GM18498 (cell line): ENCODE data around the gene VTI1B.
"Not testable (repeated sequence)": the region's sequence is repeated elsewhere in the genome, so short reads cannot be mapped to it uniquely, and the experiment has no call there.

Experiments used
- ATAC-seq: cut with Tn5 transposase; IDR thresholded peaks from one replicate; pipeline ENCODE4 v1.9.1; 2021; ENCODE audit warnings: mild to moderate bottlenecking, moderate library complexity; ENCODE audit not compliant: unreplicated experiment

VTI1B gene, protein sequence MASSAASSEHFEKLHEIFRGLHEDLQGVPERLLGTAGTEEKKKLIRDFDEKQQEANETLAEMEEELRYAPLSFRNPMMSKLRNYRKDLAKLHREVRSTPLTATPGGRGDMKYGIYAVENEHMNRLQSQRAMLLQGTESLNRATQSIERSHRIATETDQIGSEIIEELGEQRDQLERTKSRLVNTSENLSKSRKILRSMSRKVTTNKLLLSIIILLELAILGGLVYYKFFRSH

DNA sequence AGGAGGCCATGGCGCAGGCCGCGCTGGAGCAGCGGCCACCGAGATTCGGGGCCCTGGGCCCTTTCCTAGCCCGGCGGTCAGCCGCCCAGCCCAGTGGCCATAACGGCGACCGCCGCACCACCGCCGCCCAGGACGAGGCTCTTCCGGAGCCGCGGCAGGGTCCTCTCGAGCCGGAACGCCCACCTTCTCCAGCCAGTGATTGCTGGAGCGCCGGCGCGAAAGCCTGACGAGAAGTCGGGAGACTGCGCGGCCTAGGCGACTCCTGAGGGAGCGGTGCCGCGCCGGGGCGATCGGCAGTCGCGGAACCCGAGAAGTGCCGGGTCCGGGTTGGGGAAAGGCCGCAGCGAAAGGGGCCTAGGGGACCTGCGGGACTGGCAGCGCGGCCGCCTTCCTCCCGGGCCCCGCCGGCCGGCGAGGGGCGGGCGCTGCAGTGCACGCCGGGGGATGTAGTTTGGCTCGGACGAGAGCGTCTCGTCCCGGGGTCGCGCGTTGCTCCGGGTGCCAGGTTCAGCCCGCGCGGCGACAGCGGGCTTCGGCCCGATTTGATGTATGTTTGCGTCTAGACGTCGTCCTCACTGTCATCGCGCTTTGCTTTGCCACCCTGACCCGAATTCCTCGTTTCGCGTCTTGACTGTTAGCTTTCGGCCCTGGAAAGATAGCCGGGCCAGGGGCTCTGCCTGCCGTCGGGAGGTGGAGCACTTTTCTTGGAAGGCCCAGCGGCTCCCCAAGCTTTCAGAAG, at the start of gene VTI1B:
Gene VTI1B (minus strand): TSS at position 153 of the 739 bp plus-strand sequence. CDS start 143 bp downstream, at position 10.
- ATAC-seq: peak; percentile 96

DNA sequence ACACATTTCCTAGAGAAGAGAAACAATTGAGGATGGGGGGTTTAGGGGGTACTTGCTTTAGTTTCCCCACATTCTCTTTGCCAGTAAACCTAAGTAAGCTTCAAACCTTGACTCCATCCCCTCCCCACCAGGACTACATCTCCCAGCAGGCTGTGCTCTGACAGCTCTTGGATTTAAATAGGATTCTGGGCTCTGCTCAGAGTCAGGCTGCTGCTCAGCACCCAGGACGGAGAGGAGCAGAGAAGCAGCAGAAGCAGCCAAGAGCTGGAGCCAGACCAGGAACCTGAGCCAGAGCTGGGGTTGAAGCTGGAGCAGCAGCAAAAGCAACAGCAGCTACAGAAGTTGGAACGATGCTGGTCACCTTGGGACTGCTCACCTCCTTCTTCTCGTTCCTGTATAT, 47.9 kb upstream of the VTI1B start:
- no peak for ATAC-seq

DNA sequence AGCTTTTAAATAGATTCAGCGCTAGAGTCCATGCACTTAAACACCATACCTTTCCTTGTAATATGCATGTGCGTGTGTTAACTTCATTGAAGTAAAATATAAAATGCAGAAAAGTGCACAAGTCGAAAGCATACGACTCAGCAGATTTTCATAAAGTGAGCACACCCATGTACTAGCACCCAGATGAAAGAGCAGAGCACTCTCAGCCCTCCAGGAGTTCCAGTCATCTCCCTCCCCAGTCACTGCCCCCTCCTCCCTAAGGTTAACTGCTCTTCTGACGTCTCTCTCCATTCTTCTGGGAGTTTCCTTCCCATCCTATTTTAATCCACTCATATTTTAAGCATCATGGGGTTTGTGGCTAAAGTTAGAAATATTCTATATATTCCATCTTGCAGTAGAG, 47.4 kb upstream of the VTI1B start:
- no peak for ATAC-seq

DNA sequence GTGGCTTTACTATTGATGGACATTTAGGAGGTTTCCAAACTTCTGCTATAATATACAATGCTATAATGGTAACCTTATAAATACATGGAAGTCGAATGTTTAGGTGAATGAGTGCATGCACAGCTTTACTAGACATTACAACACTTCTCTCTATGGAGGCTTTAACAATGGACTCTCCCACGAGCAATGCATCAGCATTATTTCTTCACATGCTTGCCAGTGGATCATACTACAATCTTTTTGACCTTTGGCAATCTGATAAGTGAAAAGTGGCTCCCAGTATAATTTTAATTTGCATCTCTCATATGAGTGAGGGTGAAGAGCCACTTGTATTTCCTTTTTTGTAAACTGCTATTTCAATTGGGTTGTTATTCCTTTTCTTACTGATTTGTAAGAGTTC, 45.4 kb upstream of the VTI1B start:
- no peak for ATAC-seq

DNA sequence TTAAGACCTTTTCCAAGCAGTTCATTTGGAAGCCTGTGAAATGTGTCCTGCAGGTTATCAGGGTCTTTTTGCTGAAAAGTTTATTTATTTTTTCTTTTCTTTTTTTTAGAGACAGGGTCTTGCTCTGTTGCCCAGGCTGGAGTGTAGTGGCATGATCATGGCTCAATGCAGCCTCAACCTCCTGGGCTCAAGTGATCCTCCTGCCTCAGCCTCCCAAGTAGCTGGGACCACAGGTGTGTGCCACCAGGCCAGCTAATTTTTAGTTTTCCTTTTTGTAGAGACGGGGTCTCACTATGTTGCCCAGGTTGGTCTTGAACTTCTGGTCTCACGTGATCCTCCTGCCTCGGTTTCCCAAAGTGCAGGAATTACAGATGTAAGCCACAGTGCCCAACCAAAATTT, 45.0 kb upstream of the VTI1B start:
- not testable (repeated sequence) for ATAC-seq

DNA sequence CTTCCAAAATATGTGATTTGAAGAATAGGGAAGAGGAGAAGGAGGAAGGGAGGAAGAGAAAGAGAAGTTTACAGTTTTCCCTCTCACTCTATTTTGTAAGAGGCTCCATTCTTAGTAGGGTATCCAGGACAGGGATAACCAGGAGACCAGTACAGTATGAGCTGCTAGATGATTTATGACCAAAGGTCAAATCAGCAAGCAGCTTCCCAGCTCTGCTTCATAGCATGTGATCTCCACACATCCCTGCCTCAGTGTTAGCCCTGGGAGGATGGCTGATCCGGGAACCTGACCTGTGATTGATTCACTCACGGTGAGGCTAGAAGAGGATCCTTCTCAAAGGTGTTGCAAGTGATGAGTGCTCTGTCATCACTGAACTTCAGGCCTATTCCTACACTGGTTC, 43.8 kb upstream of the VTI1B start:
- no peak for ATAC-seq

DNA sequence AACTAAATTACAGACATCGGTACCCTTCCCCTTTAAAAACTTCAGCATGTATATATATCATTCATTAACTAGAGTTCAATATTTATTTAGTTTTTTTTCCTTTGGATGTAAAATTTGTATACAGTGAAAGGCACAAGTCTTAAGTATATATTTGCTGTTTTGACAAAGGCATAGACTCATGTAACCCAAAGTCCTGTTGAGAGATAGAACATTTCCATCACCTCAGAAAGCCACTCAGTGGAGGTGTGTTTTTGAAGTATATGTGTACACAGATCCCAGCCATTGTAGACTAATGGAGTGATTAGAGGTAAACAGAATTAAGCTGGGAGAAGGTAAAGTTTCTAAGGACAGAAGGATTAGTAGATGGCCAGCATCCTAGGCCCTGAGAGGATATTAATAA, 42.6 kb upstream of the VTI1B start:
- ATAC-seq: no peak

DNA sequence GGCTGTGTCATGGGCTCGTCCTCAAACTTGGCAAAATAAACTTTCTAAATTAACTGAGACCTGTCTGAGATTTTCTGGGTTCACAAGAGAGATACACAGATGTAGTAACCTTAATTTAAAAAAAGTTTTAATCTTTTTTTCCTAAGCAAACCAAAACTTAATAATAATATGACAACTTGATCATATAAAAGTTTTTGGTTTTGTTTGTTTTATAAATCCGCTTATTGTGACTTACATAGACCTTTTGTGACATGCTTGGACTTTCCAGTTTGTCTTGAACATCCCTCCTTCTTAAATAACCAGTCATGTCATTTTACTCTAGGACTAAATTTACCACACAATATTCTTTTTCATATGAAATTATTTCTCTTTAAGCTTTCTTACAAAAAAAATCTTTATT, 35.8 kb upstream of the VTI1B start:
- no peak for ATAC-seq

DNA sequence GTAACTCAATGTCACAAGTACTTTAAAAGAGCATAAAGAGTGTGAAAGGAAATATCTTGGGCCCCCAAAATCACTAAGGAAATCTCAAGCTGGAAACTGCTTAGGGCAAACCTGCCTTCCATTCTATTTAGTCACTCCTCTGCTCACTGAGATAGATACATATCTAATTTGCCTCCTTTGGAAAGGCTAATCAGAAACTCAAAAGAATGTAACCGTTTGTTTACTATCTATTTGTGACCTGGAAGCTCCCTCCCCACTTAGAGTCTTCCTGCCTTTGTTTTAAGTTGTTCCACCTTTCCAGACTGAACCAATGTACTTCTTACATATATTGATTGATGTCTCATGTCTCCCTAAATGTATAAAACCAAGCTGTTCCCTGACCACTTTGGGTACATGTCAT, 35.4 kb upstream of the VTI1B start:
- ATAC-seq: not testable (repeated sequence)

DNA sequence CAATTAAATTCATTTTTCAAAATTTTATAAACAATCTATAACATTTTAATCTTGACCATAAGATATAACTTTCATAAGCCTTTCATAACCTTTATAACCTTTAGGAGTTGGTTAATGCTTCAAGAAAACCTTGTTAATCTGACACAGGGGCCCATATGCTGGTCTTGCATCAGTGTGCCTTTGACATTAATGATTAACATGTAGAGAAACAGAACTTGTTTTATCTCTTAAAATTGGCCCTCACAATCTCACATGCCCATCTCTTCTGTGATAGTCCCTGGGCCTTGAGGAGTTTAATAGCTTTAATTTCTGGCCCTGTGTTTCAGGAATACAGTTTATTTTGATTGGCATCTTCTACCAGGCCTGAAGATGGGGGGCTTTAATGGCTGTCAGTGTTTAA, 34.9 kb upstream of the VTI1B start:
- not testable (repeated sequence) for ATAC-seq

DNA sequence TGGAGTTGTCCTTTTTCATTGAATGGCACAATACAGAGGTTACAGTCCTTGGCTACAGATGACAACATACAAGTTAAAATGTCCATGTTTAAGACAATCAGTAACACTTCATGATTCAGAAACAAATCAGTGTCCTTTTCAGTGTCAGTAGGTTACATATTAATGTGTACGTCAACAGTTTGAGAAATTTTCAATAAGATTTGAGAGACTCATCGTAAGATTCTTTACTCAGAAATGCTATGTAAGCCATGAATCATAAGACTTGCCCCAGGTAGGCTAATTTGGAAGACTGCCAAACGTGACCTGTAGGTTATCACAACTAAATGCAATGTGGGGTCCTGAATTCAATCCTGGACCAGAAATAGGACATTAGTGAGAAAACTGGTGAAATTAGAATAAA, 30.8 kb upstream of the VTI1B start:
- no peak for ATAC-seq

DNA sequence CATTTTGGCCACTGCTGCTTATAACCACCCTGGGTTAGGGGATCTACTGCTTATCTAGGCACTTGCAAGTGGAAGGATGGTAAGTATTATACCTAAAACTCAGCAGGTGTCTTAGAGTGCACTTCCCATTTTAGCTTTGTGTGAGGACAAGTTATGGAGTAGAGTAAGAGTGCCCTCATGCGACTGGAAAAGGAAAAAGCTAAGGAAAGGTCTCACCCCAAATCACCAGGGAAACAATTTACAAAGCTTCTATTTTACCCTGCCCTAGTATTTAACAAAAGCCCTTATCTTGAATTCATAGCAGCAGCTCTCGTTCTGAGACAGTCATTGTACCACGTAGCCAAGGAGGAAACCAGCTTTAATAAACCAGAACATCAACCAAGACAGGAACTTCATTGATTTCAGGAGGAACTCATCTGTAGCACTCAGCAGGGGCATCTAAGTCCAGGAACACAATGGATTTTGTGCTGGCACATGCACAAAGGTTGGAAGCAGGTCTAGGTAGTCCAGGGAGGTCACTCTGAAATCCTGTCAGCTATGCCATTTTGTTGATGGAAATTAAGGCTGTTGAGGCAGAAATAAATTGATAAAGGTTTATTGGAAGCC, 30.2 kb upstream of the VTI1B start:
- peak; percentile 69 for ATAC-seq

DNA sequence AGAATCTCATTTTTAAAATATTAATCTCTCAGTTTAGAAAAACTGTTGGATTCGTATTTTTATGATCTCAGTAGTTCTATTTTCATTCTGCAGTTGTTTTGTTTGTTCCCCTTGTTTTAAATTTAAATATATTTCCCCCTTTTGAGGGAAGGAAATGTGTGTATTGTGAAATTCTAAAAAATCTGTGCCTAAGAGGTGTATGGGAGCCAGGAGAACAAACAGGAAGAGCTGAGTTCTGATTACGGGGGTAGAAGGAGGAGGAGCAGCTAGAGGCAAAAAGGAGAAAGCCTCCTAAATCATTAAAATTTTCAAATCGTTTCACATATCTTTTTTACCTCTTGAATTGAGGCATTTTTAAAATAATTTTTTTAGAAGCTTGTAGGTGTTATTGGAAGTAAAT, 29.6 kb upstream of the VTI1B start:
- ATAC-seq: no peak

DNA sequence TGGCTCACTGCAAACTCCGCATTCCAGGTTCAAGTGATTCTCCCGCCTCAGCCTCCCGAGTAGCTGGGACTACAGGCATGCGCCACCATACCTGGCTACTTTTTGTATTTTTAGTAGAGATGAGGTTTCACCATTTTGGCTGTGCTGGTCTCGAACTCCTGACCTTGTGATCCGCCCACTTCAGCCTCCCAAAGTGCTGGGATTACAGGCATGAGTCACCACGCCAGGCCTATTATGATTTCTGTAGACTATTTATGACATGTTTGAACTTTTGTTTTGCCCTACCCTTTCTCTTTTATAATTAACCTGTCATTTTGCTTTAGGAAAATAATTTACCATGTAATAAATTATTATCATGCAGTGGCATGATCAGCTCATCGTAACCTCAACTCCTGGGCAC, 27.1 kb upstream of the VTI1B start, which contains the start of gene RDH12:
Gene RDH12 (plus strand): TSS at position 395 of the 400 bp plus-strand sequence. CDS start 20,757 bp downstream, outside the sequence.
- not testable (repeated sequence) for ATAC-seq

DNA sequence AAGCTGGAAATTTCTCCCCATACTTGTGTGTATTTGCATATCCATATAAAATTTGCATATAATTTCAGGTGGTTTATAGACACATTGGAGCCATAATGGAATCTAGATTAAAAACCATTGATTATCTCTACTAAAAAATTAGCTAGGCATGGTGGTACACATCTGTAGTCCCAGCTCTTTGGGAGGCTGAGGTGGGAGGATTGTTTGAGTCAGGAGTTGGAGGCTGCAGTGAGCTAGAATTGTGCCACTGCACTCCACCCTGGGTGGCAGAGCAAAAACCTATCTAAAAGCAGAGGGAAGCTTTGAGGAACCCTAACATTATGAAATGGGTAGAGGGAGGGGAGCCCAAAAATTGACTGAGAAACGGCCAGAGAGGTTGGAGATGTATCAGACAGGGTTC, 23.7 kb upstream of the VTI1B start:
- no peak for ATAC-seq

DNA sequence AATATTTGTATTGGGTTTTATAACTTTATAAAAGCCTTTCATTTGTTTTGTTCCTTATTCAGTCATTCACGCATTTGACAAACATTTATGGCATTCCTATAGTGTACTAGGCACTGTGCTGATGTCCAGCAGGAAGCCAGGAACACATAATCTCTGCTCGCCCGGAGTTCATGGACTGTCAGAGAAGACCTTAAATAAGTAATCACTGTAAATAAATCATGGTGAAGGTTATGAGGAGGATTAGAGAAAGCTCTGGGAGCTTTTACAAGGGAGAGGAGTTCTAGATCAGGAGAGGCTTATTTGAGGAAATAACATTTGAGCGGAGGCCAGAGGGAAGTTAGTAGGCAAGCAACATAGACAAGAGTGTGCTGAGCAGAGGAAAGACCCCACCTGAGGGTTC, 22.6 kb upstream of the VTI1B start:
- ATAC-seq: no peak

DNA sequence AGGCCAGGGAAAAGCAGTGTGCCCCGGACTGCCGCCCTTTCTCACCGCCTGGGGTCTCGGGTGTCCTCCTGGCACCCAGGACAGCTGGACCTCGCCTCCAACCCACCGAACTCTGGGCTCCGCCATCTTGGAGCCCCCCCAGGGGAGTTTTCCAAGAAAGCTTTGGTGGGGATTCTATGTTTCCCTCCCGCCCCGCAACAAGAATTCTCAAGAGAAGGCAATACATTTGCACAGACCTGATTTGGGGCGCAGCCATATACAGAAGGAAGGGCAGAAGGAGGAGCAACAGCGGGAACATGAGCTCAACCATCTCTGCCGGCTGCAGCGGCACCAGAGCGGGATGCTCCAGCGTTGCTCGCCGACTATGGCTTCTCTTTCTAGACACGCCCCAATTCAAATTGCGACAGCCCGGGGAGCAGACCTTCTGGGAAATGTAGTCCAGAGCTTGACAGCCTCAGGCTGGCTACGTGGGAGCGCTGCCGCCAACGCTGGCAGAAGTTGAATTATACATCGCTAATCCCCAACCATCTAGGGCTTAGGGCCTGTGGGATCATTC, 21.0 kb upstream of the VTI1B start, which contains the start of gene RDH11:
Gene RDH11 (minus strand): TSS at position 371 of the 556 bp plus-strand sequence. CDS start 61 bp downstream, at position 310.
- ATAC-seq: peak; percentile 92

DNA sequence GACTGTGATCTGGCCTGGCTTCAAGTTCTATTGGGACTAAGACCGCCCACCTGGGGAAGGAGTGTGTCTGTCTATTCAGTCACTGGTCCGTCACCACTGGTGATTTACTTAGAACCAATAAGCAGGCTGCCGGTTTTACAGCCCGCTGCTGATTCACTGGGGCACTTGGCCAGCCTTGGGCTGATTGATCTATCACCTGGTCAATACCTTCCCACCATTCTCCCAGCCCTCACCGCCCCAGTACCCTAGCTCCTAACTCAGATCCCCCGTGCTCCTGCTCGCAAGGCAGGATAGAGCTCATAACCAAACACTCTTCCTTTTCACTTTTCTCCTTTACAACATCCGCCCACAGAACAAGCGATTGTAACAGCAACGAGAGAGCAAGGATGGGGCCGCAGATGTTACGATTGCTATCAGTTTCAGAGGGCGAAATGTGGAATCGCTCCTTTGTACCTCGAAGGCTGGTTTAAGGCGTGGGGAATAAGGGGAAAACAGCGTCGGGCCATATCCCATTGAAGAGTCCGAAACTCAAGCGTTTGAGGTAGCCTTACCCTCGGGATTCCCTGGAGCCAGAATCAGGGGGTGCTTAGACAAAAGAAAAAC, 20.5 kb upstream of the VTI1B start:
- peak; percentile 85 for ATAC-seq

DNA sequence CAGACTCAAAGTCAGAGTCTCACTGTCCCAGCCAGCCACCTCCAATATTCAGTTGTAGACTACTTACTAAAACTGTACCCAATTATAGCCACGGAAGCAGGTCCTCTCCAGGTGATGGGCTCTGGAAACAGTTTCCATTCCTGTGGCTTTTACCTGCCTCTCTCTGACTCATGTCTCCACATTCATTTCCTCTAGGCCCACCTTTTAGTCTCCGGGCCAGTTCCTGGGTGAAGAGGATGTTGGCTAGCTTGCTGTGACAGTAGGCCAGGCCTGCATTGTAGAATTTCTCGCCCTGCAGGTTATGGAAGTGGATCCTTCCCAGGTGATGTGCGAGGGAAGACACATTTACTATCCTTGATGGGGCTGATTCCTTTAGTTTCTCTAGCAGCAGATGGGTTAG, 15.6 kb upstream of the VTI1B start:
- no peak for ATAC-seq

DNA sequence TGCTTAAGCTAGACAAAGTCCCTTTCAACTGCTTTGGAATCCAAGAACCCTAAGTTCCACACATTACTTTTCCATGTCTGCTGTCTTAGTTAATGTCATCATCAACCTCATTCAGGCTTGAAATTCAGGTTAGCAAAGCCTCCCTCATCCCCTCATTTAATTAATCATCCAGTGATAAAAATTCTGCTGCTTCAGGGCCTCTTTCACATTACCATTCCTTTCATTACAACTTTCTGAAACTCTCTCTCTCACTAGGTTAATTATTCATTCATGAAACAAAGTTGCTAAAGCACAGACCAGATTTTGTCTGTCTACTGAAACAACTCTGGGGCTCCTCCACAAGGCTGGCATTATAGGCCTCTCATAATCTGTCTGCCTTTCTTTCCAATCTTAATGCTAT, 9.4 kb upstream of the VTI1B start:
- ATAC-seq: no peak

DNA sequence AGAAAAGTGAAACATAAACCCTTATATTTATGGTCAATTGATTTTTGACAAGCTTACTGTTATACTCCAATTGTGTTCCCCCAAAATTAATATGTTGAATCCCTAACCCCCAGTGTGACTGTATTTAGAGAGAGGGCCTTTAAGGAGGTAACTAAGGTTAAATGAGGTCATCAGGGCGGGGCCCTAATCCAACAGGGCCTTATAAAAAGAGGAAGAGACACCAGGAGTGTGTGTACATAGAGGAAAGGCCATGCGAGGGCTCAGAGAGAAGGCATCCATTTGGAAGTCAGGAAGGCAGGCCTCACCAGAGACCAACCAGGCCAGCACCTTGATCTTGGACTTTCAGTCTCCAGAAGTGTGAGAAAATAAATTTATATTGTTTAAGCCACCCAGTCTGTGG, 6.5 kb upstream of the VTI1B start:
- ATAC-seq: no peak
